GM12878 (cell line): ENCODE measurements around the gene KIFC1. TPM values are rescaled to one million over a fixed set of nuclear protein-coding genes. Genes with fewer than 3 reads are reported as not detected.
"Not testable (repeated sequence)": the region's sequence is repeated elsewhere in the genome, so short reads cannot be mapped to it uniquely, and the experiment has no call there.

Experiments used
- ATAC-seq: fragments of 200-7000 bp; cut with Tn5 transposase; 3 replicates; pipeline ENCODE4 v1.9.1; 2020; ENCODE audit warnings: mild to moderate bottlenecking, moderate library complexity
- BruUV-seq: library from RNA; stranded (reverse); fragments of 400-500 nt; replicated peaks from 2 replicates; lab custom pipeline; 2021; lab: Mats Ljungman, UMichigan
- CTCF ChIA-PET: fragments of 300-600 bp; sonication (Branson Sonifier 250); formaldehyde crosslinking; extraction: SDS; loops from one replicate; lab custom pipeline; 2021; ENCODE audit warnings: inconsistent platforms; lab: Yijun Ruan, JAX
- POLR2A ChIA-PET: fragments of 350-600 bp; formaldehyde crosslinking; extraction: SDS; loops from one replicate; lab custom pipeline; 2021; ENCODE audit warnings: inconsistent platforms; lab: Charles Lee
- RAD21 ChIA-PET: fragments of 300-600 bp; sonication (Branson Sonifier 250); formaldehyde crosslinking; loops from one replicate; lab custom pipeline; 2023; ENCODE audit warnings: antibody characterized with exemption; ENCODE audit not compliant: unreplicated experiment; lab: Charles Lee
- SMC1A ChIA-PET: fragments of 300-600 bp; sonication (Branson Sonifier 250); formaldehyde crosslinking; loops from one replicate; lab custom pipeline; 2023; ENCODE audit not compliant: unreplicated experiment, uncharacterized antibody; lab: Charles Lee
- DNase-seq: peaks from one replicate; pipeline ENCODE4 v3.0.0-alpha.2; 2011; ENCODE audit warnings: low read depth, low spot score
- FAIRE-seq: peaks from 3 replicates; lab custom pipeline; 2011; peaks lifted over from hg19 to GRCh38; lab: Jason Lieb, UNC
- H2AFZ ChIP-seq: 2 replicates; pipeline ENCODE4 v1.6.0; 2011; ENCODE audit warnings: low read depth, low read length, control low read depth; ENCODE audit not compliant: control insufficient read depth
- H3K27ac ChIP-seq: 2 replicates; pipeline ENCODE4 v1.5.1; 2011; ENCODE audit warnings: control low read depth; ENCODE audit not compliant: control insufficient read depth, insufficient read depth
- H3K27me3 ChIP-seq, 2 experiments: replicated peaks in 1 of 2; 2 replicates each; pipeline versions ENCODE4 v1.6.0 to v1.6.1; 2011; ENCODE audit warnings: low read length in 1 of 2; ENCODE audit not compliant: control insufficient read depth in 2 of 2, insufficient read depth in 2 of 2
- H3K36me3 ChIP-seq, 2 experiments: 2 replicates each; pipeline ENCODE4 v1.5.1; 2011; ENCODE audit warnings: low read length in 1 of 2; ENCODE audit not compliant: control insufficient read depth in 2 of 2, insufficient read depth in 2 of 2
- H3K4me1 ChIP-seq: 2 replicates; pipeline ENCODE4 v1.6.1; 2011; ENCODE audit warnings: mild to moderate bottlenecking, low read length, moderate library complexity, mixed read lengths; ENCODE audit not compliant: control insufficient read depth, insufficient read depth
- H3K4me2 ChIP-seq: 2 replicates; pipeline ENCODE4 v1.6.0; 2011; ENCODE audit warnings: control low read depth; ENCODE audit not compliant: control insufficient read depth, insufficient read depth
- H3K4me3 ChIP-seq: fragments of 200-600 bp; sonication (generic); 2 replicates; pipeline ENCODE4 v1.5.1; 2016
- H3K79me2 ChIP-seq: 2 replicates; pipeline ENCODE4 v1.6.0; 2011; ENCODE audit warnings: low read length; ENCODE audit not compliant: control insufficient read depth, insufficient read depth
- H3K9ac ChIP-seq: 2 replicates; pipeline ENCODE4 v1.8.0; 2011; ENCODE audit warnings: low read length, control low read depth, mixed read lengths; ENCODE audit not compliant: control insufficient read depth, insufficient read depth
- H3K9me3 ChIP-seq: replicated peaks from 3 replicates; pipeline ENCODE4 v1.5.1; 2011; ENCODE audit warnings: mild to moderate bottlenecking, low read length; ENCODE audit not compliant: control insufficient read depth, insufficient read depth
- H4K20me1 ChIP-seq: 2 replicates; pipeline ENCODE4 v1.6.0; 2011; ENCODE audit not compliant: control insufficient read depth, insufficient read depth
- WGBS: methylation state at CpG from one replicate; pipeline ENCODE4 v1.1.6; 2016; ENCODE audit warnings: low lambda C conversion rate; ENCODE audit not compliant: insufficient replicate concordance, insufficient coverage; ENCODE audit errors: missing lambda C conversion rate; 5-methylcytosine and 5-hydroxymethylcytosine counted together
- in situ Hi-C: fragments of 300-500 bp; cut with MboI; formaldehyde crosslinking; loops from 9 replicates; pipeline ENCODE4 v1.14.3; 2018; ENCODE audit warnings: mixed read lengths
- intact Hi-C: fragments of 100-400 bp; cut with micrococcal nuclease; formaldehyde crosslinking; loops from one replicate; pipeline ENCODE4 v1.14.2; 2022; ENCODE audit not compliant: unreplicated experiment
- polyA plus RNA-seq, 11 experiments: library from polyadenylated mRNA; depleted of rRNA in 4 of 11; unstranded in 6 of 11; stranded (reverse) in 5 of 11; fragments of >200 nt; fragmentation: Nextera tagmentation in 4 of 11; fragmentation: Illumina TruSeq in 1 of 11; extraction: Ambion mirVana in 4 of 11; extraction: Trizol in 1 of 11; gene quantifications; 1 replicate in 1 of 11; 2 replicates in 10 of 11; pipeline versions ENCODE4 v1.2.1 to v1.2.3, GENCODE V29; 2011 to 2016; ENCODE audit warnings: inconsistent platforms in 2 of 11, missing spikeins in 2 of 11, low read depth in 1 of 11
- total RNA-seq, 4 experiments: library from RNA; depleted of rRNA in 3 of 4; stranded (reverse); fragments of >200 nt in 3 of 4; fragmentation: Illumina TruSeq in 1 of 4; extraction: Trizol in 1 of 4; gene quantifications; 2 replicates each; pipeline versions ENCODE4 v1.2.1 to v1.2.3, GENCODE V29; 2013 to 2021

The KIFC1 gene
- total and polyA plus RNA-seq, 10 of the 15 experiments (the other 5 are each of a cell fraction or from before 2014, with no cell fraction given), result 1.8 to 87.4 (median 54.4) TPM

GRCh38 chr6:33363486-33363885 is 28.1 kb upstream of the KIFC1 start:
- WGBS, result 46% methylated on average over 12 of the region's 12 CpGs
- CTCF ChIA-PET, result not testable (repeated sequence)

GRCh38 chr6:33364475-33365205 is 27.0 kb upstream of the KIFC1 start:
- POLR2A ChIA-PET, RAD21 ChIA-PET, BruUV-seq, H3K27me3 ChIP-seq, ATAC-seq, H3K4me1 ChIP-seq, intact Hi-C loops, H3K4me3 ChIP-seq, in situ Hi-C loops, H3K4me2 ChIP-seq, H3K9ac ChIP-seq, DNase-seq, H3K27ac ChIP-seq, H3K79me2 ChIP-seq, H3K9me3 ChIP-seq, H2AFZ ChIP-seq, H4K20me1 ChIP-seq, H3K36me3 ChIP-seq: not testable (repeated sequence)
- WGBS, result 28% methylated on average over 7 of the region's 8 CpGs
- CTCF ChIA-PET, result interaction anchor here (0.8 to 1.2 kb wide), 2 partner anchors 12 to 26 kb away, joined by 3 read pairs; no protein-coding TSS in a partner anchor
- FAIRE-seq, result peak; percentile 57
- SMC1A ChIA-PET, result interaction anchor here (1.7 kb wide), 1 partner anchor 19 kb away, joined by 6 read pairs; no protein-coding TSS in a partner anchor

More at GRCh38 chr6:33363486-33363885, 28.1 kb upstream of the KIFC1 start:
- intact Hi-C loops, BruUV-seq, POLR2A ChIA-PET, H3K27me3 ChIP-seq, H3K36me3 ChIP-seq, H2AFZ ChIP-seq, SMC1A ChIA-PET, RAD21 ChIA-PET, H3K9ac ChIP-seq, H3K4me1 ChIP-seq, H3K4me3 ChIP-seq, ATAC-seq, H3K79me2 ChIP-seq, H3K9me3 ChIP-seq, FAIRE-seq, H3K4me2 ChIP-seq, H3K27ac ChIP-seq, H4K20me1 ChIP-seq, in situ Hi-C loops, DNase-seq: not testable (repeated sequence)

DNA sequence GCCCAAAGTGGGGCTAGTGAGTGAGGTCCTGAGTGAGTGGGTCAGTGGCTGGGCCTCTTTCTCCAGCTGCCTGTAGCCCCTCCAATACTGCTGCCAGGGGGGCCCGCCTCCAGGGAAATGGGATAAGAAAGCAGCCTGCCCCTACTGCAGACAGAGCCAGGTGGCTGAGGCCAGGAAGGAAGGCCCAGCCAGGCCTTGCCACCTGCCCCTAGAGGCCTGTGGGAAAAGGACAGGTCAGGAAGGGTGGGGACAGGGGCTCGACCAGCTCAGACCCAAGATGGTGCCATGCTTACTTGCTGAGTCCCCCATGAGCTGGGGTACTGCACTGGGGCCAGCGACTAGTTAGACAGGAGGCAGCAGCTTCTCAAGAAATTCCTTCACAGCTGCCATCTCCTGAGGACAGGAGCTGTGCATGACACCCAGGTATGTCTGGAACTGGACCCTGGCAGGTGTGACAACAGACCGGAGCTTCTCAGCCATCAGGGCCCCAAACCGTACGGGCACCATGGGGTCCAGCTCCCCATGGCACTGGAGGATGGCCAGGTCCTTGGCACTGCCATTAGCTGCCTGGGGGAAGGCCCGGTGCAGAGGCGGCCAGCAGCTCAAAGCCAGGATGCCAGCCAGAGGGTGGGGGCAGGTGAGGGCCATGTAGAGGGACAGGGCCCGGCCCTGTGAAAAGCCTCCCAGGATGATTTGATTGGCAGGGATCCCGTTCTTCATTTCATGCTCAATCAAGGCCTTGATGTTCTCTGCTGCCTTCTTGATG is 26.2 kb upstream of the KIFC1 start:
- in situ Hi-C loops, RAD21 ChIA-PET: not testable (repeated sequence)

More for the DNA sequence above, 26.2 kb upstream of the KIFC1 start:
- H2AFZ ChIP-seq, H3K36me3 ChIP-seq, H3K9ac ChIP-seq, DNase-seq, H3K4me3 ChIP-seq, POLR2A ChIA-PET, H3K9me3 ChIP-seq, H3K27ac ChIP-seq, H3K4me1 ChIP-seq, H4K20me1 ChIP-seq, BruUV-seq, H3K27me3 ChIP-seq, H3K4me2 ChIP-seq, intact Hi-C loops, H3K79me2 ChIP-seq, FAIRE-seq: not testable (repeated sequence)
- ChIA-PET CTCF (interaction anchor here (1.2 kb wide), 1 partner anchor 25 kb away, joined by 3 read pairs; no protein-coding TSS in a partner anchor), SMC1A (interaction anchor here (1.7 kb wide), 1 partner anchor 20 kb away, joined by 6 read pairs; no protein-coding TSS in a partner anchor)
- peak; percentile 71 for ATAC-seq
- 54% methylated on average over 10 of the region's 10 CpGs for WGBS
